HepG2 (cell line): ENCODE data around the gene ZSCAN26. TPM values are rescaled to one million over a fixed set of nuclear protein-coding genes. Genes with fewer than 3 reads are reported as not detected.
A peak's percentile ranks its signal among the peaks of the same experiment; 100 is the strongest.

Experiments used
- ETV6 ChIP-seq: sonication (generic); formaldehyde crosslinking; conservative IDR thresholded peaks from 2 replicates; pipeline ENCODE4 v1.4.0; 2020; ENCODE audit warnings: missing genetic modification reagents
- FLYWCH1 ChIP-seq: sonication (generic); formaldehyde crosslinking; IDR thresholded peaks from 2 replicates; pipeline ENCODE4 v1.8.1; 2023; ENCODE audit warnings: mild to moderate bottlenecking, missing genetic modification reagents
- GATAD2A ChIP-seq: IDR thresholded peaks from 2 replicates; pipeline ENCODE4 v1.6.1; 2016
- HNRNPLL ChIP-seq: fragments of 200-400 bp; formaldehyde crosslinking; IDR thresholded peaks from 2 replicates; pipeline ENCODE4 v1.6.1; 2017; ENCODE audit warnings: mild to moderate bottlenecking, low read depth, low read length; ENCODE audit not compliant: poor library complexity, severe bottlenecking
- ISX ChIP-seq: sonication (generic); formaldehyde crosslinking; conservative IDR thresholded peaks from 2 replicates; pipeline ENCODE4 v1.5.0; 2020; ENCODE audit warnings: missing genetic modification reagents
- JARID2 ChIP-seq: sonication (generic); formaldehyde crosslinking; IDR thresholded peaks from 2 replicates; pipeline ENCODE4 v1.8.1; 2023; ENCODE audit warnings: missing genetic modification reagents, inconsistent platforms; ENCODE audit not compliant: insufficient replicate concordance
- JUN ChIP-seq: sonication (generic); formaldehyde crosslinking; IDR thresholded peaks from 2 replicates; pipeline ENCODE4 v1.4.0; 2020; ENCODE audit warnings: mild to moderate bottlenecking, missing genetic modification reagents
- KLF16 ChIP-seq, 2 experiments: sonication (generic) in 1 of 2; formaldehyde crosslinking in 1 of 2; IDR thresholded peaks; 2 replicates each; pipeline versions ENCODE4 v1.6.1 to v1.8.0; 2016 to 2023; ENCODE audit warnings: missing genetic modification reagents in 2 of 2, missing compliant biosample characterization in 1 of 2
- MTF2 ChIP-seq: sonication (generic); formaldehyde crosslinking; IDR thresholded peaks from 2 replicates; pipeline ENCODE4 v1.5.0; 2020; ENCODE audit warnings: missing genetic modification reagents, borderline replicate concordance
- NONO ChIP-seq, 2 experiments: fragments of 450-650 bp in 1 of 2; sonication (generic) in 1 of 2; formaldehyde crosslinking in 1 of 2; IDR thresholded peaks in 1 of 2; conservative IDR thresholded peaks in 1 of 2; 2 replicates each; pipeline versions ENCODE4 v1.6.1 to v1.8.0; 2017 to 2022; ENCODE audit warnings: mild to moderate bottlenecking in 1 of 2, missing genetic modification reagents in 1 of 2, moderate library complexity in 1 of 2
- NR0B2 ChIP-seq: sonication (generic); formaldehyde crosslinking; IDR thresholded peaks from 2 replicates; pipeline ENCODE4 v1.4.0; 2020; ENCODE audit warnings: mild to moderate bottlenecking, missing genetic modification reagents
- POLR2AphosphoS5 ChIP-seq: IDR thresholded peaks from 2 replicates; pipeline ENCODE4 v1.6.1; 2012; ENCODE audit warnings: low read depth, low read length
- PREB ChIP-seq: sonication (generic); formaldehyde crosslinking; IDR thresholded peaks from 2 replicates; pipeline ENCODE4 v1.4.0; 2020; ENCODE audit warnings: missing genetic modification reagents
- REPIN1 ChIP-seq: sonication (generic); formaldehyde crosslinking; IDR thresholded peaks from 2 replicates; pipeline ENCODE4 v1.8.0; 2022; ENCODE audit warnings: missing genetic modification reagents, low read depth, mild to moderate bottlenecking, borderline replicate concordance
- SALL1 ChIP-seq: sonication (generic); formaldehyde crosslinking; IDR thresholded peaks from 2 replicates; pipeline ENCODE4 v1.8.0; 2022; ENCODE audit warnings: mild to moderate bottlenecking, missing genetic modification reagents
- SP4 ChIP-seq: sonication (generic); formaldehyde crosslinking; IDR thresholded peaks from 2 replicates; pipeline ENCODE4 v1.8.1; 2023; ENCODE audit warnings: mild to moderate bottlenecking, missing genetic modification reagents
- ZNF350 ChIP-seq: sonication (generic); formaldehyde crosslinking; IDR thresholded peaks from 2 replicates; pipeline ENCODE4 v1.4.0; 2020; ENCODE audit warnings: mild to moderate bottlenecking, low read depth, missing genetic modification reagents, borderline replicate concordance
- ZNF557 ChIP-seq: sonication (generic); formaldehyde crosslinking; IDR thresholded peaks from 2 replicates; pipeline ENCODE4 v1.4.0; 2020; ENCODE audit warnings: missing genetic modification reagents
- ZNF746 ChIP-seq: sonication (generic); formaldehyde crosslinking; IDR thresholded peaks from 2 replicates; pipeline ENCODE4 v1.8.0; 2022; ENCODE audit warnings: mild to moderate bottlenecking, missing genetic modification reagents
- polyA plus RNA-seq, 8 experiments: library from polyadenylated mRNA; depleted of rRNA in 3 of 8; stranded (reverse) in 7 of 8; unstranded in 1 of 8; fragments of >200 nt; fragmentation: Illumina TruSeq in 4 of 8; extraction: Trizol in 4 of 8; gene quantifications; 2 replicates each; pipeline versions ENCODE4 v1.2.1 to v1.2.3, GENCODE V29; 2011 to 2016; ENCODE audit warnings: low read depth in 4 of 8, missing spikeins in 1 of 8, mixed read lengths in 1 of 8; ENCODE audit not compliant: insufficient read depth in 1 of 8
- total RNA-seq, 5 experiments: library from RNA; depleted of rRNA; stranded (reverse); fragments of >200 nt; fragmentation: Illumina TruSeq; extraction: Trizol; gene quantifications; 2 replicates each; pipeline ENCODE4 v1.2.3, GENCODE V29; 2016; ENCODE audit warnings: low read depth in 1 of 5
- TF ChIP-seq, protein P1 (sequence below): IDR thresholded peaks from 2 replicates; pipeline ENCODE4 v1.6.1; 2016; ENCODE audit warnings: missing genetic modification reagents, missing compliant biosample characterization

ZSCAN26 gene
- total and polyA plus RNA-seq, 2 of the 13 experiments (the other 11 are each of a cell fraction or from before 2014, with no cell fraction given), result 12.0 to 15.6 TPM

- TF ChIP-seq NONO (IDR thresholded peaks at IDR 0.05) (no peak), NONO (CRISPR knock-in tag; conservative IDR thresholded peaks at IDR 0.05) (peak; percentile 80), KLF16 (CRISPR knock-in tag; IDR thresholded peaks at IDR 0.05) (peak in 1 of 2 experiments; percentile 90; a peak in 2 of 4 replicates), MTF2 (peak; percentile 38; the same call in 1 of the 2 replicates), PREB (CRISPR knock-in tag) (no peak), POLR2AphosphoS5 (peak; percentile 67), ETV6 (CRISPR knock-in tag) (no peak), JUN (CRISPR knock-in tag) (no peak), SP4 (CRISPR knock-in tag) (peak; percentile 72), REPIN1 (CRISPR knock-in tag) (peak; percentile 88), SALL1 (CRISPR knock-in tag) (peak; percentile 80), NR0B2 (CRISPR knock-in tag) (no peak), GATAD2A (CRISPR knock-in tag) (peak; percentile 58), ISX (CRISPR knock-in tag) (0 out of 2 replicates have a peak, but pooled peaks have one; percentile 62), ZNF746 (CRISPR knock-in tag) (peak; percentile 57; the same call in 1 of the 2 replicates), HNRNPLL (peak; percentile 98), ZNF557 (CRISPR knock-in tag) (peak; percentile 46; the same call in 1 of the 2 replicates), JARID2 (CRISPR knock-in tag) (peak; percentile 54), FLYWCH1 (peak; percentile 69; the same call in 1 of the 2 replicates), ZNF350 (peak; percentile 88; the same call in 1 of the 2 replicates)
- TF ChIP-seq, protein P1, sequence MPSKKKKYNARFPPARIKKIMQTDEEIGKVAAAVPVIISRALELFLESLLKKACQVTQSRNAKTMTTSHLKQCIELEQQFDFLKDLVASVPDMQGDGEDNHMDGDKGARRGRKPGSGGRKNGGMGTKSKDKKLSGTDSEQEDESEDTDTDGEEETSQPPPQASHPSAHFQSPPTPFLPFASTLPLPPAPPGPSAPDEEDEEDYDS (CRISPR knock-in tag), result peak; percentile 58; the same call in 1 of the 2 replicates
These were observed 14.5 kb downstream of the ZSCAN26 start, which contains the start of gene PGBD1 (continued) for GRCh38 chr6:28281288-28282064.
